Effector memory CD4-positive, alpha-beta T cell (primary cell): ENCODE results near the gene OXA1L.

ENCODE experiments used
- DNase-seq, 3 donors: peaks; one replicate each; pipeline ENCODE4 v3.0.0-alpha.2; 2020
- H3K27ac ChIP-seq: 2 replicates; pipeline ENCODE4 v1.7.0; 2013; ENCODE audit warnings: mild to moderate bottlenecking, low read length, moderate library complexity; ENCODE audit not compliant: insufficient read depth, poor library complexity, severe bottlenecking
- H3K27me3 ChIP-seq: replicated peaks from 2 replicates; pipeline ENCODE4 v1.7.0; 2013; ENCODE audit warnings: mild to moderate bottlenecking, low read length; ENCODE audit not compliant: insufficient read depth, control insufficient read depth, poor library complexity, severe bottlenecking
- H3K36me3 ChIP-seq: 2 replicates; pipeline ENCODE4 v1.7.0; 2013; ENCODE audit warnings: mild to moderate bottlenecking, low read length, moderate library complexity; ENCODE audit not compliant: control insufficient read depth, insufficient read depth
- H3K4me1 ChIP-seq: 2 replicates; pipeline ENCODE4 v1.7.0; 2013; ENCODE audit warnings: low read length, mild to moderate bottlenecking; ENCODE audit not compliant: control insufficient read depth, insufficient read depth, poor library complexity, severe bottlenecking
- H3K4me3 ChIP-seq: 2 replicates; pipeline ENCODE4 v1.7.0; 2013; ENCODE audit warnings: low read length, low read depth, mild to moderate bottlenecking; ENCODE audit not compliant: insufficient read depth, poor library complexity, severe bottlenecking
- H3K9me3 ChIP-seq: 2 replicates; pipeline ENCODE4 v1.7.0; 2013; ENCODE audit warnings: mild to moderate bottlenecking, low read length, moderate library complexity; ENCODE audit not compliant: control insufficient read depth

The OXA1L gene

DNA sequence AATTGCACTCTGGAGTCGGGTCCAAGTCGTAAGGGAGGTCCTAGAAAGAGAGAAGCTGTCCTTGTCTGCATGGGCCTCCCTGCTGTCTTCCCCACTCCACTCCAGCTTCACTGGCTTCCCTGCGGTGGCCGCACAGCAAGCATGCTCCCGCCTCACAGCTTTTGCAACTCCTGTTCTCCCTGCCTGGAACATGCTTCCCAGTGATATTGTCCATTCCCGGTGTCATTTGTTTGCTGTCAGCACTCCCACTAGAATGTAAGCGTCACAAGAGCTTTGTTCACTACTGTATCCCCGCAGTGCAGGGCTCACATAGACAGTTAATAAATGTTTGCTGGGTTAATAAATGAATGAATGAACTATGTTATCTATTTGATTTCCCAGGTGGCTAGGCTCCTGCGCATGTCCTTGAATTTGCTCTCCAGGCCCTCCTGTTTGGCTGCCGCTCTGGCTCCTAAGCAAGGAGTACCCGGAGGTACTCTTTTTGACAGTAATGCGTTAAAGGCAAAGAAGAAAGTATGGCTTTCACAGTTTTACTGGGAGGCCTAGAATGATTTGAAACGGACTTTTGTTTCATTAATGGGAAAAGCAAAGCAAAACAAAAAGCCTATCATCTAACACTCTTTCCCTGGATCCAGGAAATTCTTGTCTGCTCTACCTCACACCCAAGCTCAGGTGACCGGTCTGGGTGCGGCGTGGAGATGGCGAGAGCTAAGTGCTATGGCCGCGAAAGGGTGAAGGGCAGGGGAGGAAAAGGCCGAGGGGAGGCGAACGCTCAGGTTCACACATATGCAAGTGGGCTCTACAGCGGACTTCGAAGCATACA is 54.9 kb downstream of the OXA1L start:
- Histone ChIP-seq H3K4me1 (peaks cover 5% of the 10 kb centered on the region), H3K36me3 (no peaks in the 10 kb centered on the region), H3K4me3 (no peak overlapping the region), H3K27me3 (no peaks in the 10 kb centered on the region), H3K9me3 (no peaks in the 10 kb centered on the region), H3K27ac (no peak overlapping the region)
- no peak for DNase-seq

DNA sequence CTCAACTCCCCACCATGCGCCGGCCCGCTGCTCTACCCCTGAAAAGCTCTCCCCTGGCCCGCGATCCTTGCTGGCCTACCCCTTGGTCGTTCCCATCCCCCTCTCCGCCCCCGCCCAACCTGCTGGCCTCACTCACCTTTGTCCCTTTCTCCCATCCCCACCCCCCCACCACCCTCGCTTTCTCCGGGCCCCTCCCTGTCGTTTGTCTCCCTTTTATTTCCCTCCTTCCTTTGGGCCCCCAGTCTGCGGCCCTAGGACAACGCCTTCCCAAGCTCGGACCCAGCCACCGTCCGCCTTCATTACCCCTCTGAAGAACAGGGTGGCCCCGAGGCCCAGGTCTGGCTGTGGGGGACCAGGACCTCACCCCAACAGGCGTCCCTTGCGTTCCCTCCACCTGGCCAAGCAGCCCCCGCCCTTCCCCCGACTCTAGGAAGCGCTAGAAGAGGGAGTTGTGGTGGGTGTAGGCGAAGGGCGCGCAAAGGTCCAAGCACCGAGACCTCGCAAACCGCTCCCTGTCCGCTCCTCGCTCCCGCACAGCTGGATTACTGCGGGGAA is 55.6 kb downstream of the OXA1L start:
- Histone ChIP-seq H3K9me3 (no peaks in the 10 kb centered on the region), H3K36me3 (no peaks in the 10 kb centered on the region), H3K4me3 (no peak overlapping the region), H3K4me1 (peaks cover 5% of the 10 kb centered on the region), H3K27me3 (no peaks in the 10 kb centered on the region), H3K27ac (no peak overlapping the region)
- no peak for DNase-seq
